B cell (primary cell): ENCODE data around the gene ATP9B. TPM values are rescaled to one million over a fixed set of nuclear protein-coding genes. Genes with fewer than 3 reads are reported as not detected.

Experiments used
- ATAC-seq: fragments of 200-7000 bp; cut with Tn5 transposase; one replicate; pipeline ENCODE4 v1.10.0; 2021; ENCODE audit warnings: low read depth, mild to moderate bottlenecking, moderate number of reproducible peaks, moderate library complexity
- CTCF ChIA-PET: fragments of 350-600 bp; sonication (Branson Sonifier 250); formaldehyde crosslinking; loops from one replicate; lab custom pipeline; 2021; ENCODE audit warnings: antibody characterized with exemption, inconsistent platforms; lab: Charles Lee
- POLR2A ChIA-PET: fragments of 350-600 bp; sonication (Branson Sonifier 250); formaldehyde crosslinking; loops from one replicate; lab custom pipeline; 2021; ENCODE audit warnings: antibody characterized with exemption; lab: Charles Lee
- DNase-seq: peaks from one replicate; pipeline ENCODE4 v3.0.0; 2013
- H2AFZ ChIP-seq: 2 replicates; pipeline ENCODE4 v1.6.1; 2012; ENCODE audit warnings: mild to moderate bottlenecking, low read depth, low read length; ENCODE audit not compliant: insufficient read depth, poor library complexity, severe bottlenecking
- H3K27ac ChIP-seq, 2 donors: 1 replicate in 1 of 2; 2 replicates in 1 of 2; pipeline ENCODE4 v1.5.1; 2012 to 2013; ENCODE audit warnings: low read length in 2 of 2, mild to moderate bottlenecking in 2 of 2, moderate library complexity in 1 of 2
- H3K27me3 ChIP-seq, 4 experiments: fragments of 200-600 bp in 1 of 4; sonication (generic) in 1 of 4; replicated peaks in 1 of 4; 1 replicate in 2 of 4; 2 replicates in 2 of 4; pipeline versions ENCODE4 v1.6.1 to v1.7.0; 2013 to 2016; ENCODE audit warnings: low read length in 3 of 4, mild to moderate bottlenecking in 2 of 4, mixed read lengths in 1 of 4, moderate library complexity in 1 of 4; ENCODE audit not compliant: insufficient read depth in 4 of 4, control insufficient read depth in 3 of 4; ENCODE audit errors: control extremely low read depth in 1 of 4
- H3K36me3 ChIP-seq, 2 experiments: replicated peaks in 1 of 2; 1 replicate in 1 of 2; 2 replicates in 1 of 2; pipeline versions ENCODE4 v1.6.1 to v1.7.1; 2013; ENCODE audit warnings: low read length in 1 of 2; ENCODE audit not compliant: insufficient read depth in 2 of 2, control insufficient read depth in 1 of 2; ENCODE audit errors: control extremely low read depth in 1 of 2, extremely low read depth in 1 of 2
- H3K4me1 ChIP-seq, 2 donors: fragments of 200-600 bp in 1 of 2; sonication (generic) in 1 of 2; 1 replicate in 1 of 2; 2 replicates in 1 of 2; pipeline versions ENCODE4 v1.5.1 to v1.6.1; 2013 to 2017; ENCODE audit warnings: low read length in 2 of 2; ENCODE audit not compliant: control insufficient read depth in 2 of 2, insufficient read depth in 2 of 2
- H3K4me2 ChIP-seq: replicated peaks from 2 replicates; pipeline ENCODE3; 2012; ENCODE audit warnings: mild to moderate bottlenecking, low read depth, low read length; ENCODE audit not compliant: poor library complexity, severe bottlenecking
- H3K4me3 ChIP-seq, 5 experiments: fragments of 200-600 bp in 1 of 5; sonication (generic) in 1 of 5; 1 replicate in 3 of 5; 2 replicates in 2 of 5; pipeline versions ENCODE4 v1.5.1 to v1.7.0; 2011 to 2016; ENCODE audit warnings: low read length in 4 of 5, mild to moderate bottlenecking in 4 of 5, low read depth in 2 of 5, control low read depth in 1 of 5, moderate library complexity in 1 of 5; ENCODE audit not compliant: insufficient read depth in 1 of 5; ENCODE audit errors: control extremely low read depth in 1 of 5, extremely low read depth in 1 of 5
- H3K79me2 ChIP-seq: fragments of 200-600 bp; sonication (generic); one replicate; pipeline ENCODE4 v1.6.0; 2016; ENCODE audit warnings: low read length; ENCODE audit not compliant: control insufficient read depth, insufficient read depth
- H3K9ac ChIP-seq: fragments of 200-600 bp; sonication (generic); 2 replicates; pipeline ENCODE4 v1.6.1; 2017; ENCODE audit warnings: mild to moderate bottlenecking, low read length, moderate library complexity
- H3K9me3 ChIP-seq, 3 donors: one replicate each; pipeline versions ENCODE4 v1.6.1 to v1.7.1; 2013; ENCODE audit warnings: low read length in 2 of 3; ENCODE audit not compliant: control insufficient read depth in 2 of 3, insufficient read depth in 1 of 3; ENCODE audit errors: control extremely low read depth in 1 of 3
- H4K20me1 ChIP-seq: 2 replicates; pipeline ENCODE4 v1.6.0; 2012; ENCODE audit warnings: mild to moderate bottlenecking, low read length; ENCODE audit not compliant: insufficient read depth, control insufficient read depth, poor library complexity, severe bottlenecking
- H3K27ac Mint-ChIP-seq: one replicate; pipeline ENCODE4 v1.8.0; 2021; ENCODE audit warnings: mixed read lengths
- H3K27me3 Mint-ChIP-seq: one replicate; pipeline ENCODE4 v1.8.0; 2021; ENCODE audit warnings: mixed read lengths
- H3K4me1 Mint-ChIP-seq: one replicate; pipeline ENCODE4 v1.8.0; 2021; ENCODE audit warnings: mixed read lengths
- H3K4me3 Mint-ChIP-seq: one replicate; pipeline ENCODE4 v1.8.0; 2021; ENCODE audit warnings: mixed read lengths
- H3K9me3 Mint-ChIP-seq: one replicate; pipeline ENCODE4 v1.8.0; 2022; ENCODE audit warnings: mixed read lengths; ENCODE audit not compliant: insufficient read depth
- EZH2 ChIP-seq: IDR thresholded peaks from 2 replicates; pipeline ENCODE4 v1.6.1; 2012; ENCODE audit warnings: borderline replicate concordance, low read depth, mild to moderate bottlenecking, moderate library complexity, low read length; ENCODE audit not compliant: insufficient read depth, poor library complexity, severe bottlenecking
- WGBS: methylation state at CpG from one replicate; pipeline ENCODE4 v1.1.5; 2013; ENCODE audit warnings: missing lambda C conversion rate; ENCODE audit not compliant: insufficient coverage; 5-methylcytosine and 5-hydroxymethylcytosine counted together
- intact Hi-C: fragments of 100-400 bp; cut with micrococcal nuclease; formaldehyde crosslinking; loops from one replicate; pipeline ENCODE4 v1.10.0; 2022
- polyA plus RNA-seq: library from polyadenylated mRNA; depleted of rRNA; stranded (reverse); fragments of >200 nt; gene quantifications from 2 replicates; pipeline ENCODE4 v1.2.3, GENCODE V29; 2012
- total RNA-seq, 2 donors: library from RNA; stranded (reverse); fragments of 120-200 nt in 1 of 2; gene quantifications; 1 replicate in 1 of 2; 2 replicates in 1 of 2; pipeline versions ENCODE4 v1.2.3 to v1.2.4, GENCODE V29; 2013 to 2022
- TF ChIP-seq, protein P1 (sequence below): fragments of 200-600 bp; IDR thresholded peaks from one replicate; pipeline ENCODE4 v1.8.0; 2022; ENCODE audit warnings: antibody characterized with exemption, mild to moderate bottlenecking

ATP9B gene
- total and polyA plus RNA-seq, 2 donors (not counting 1 experiment from before 2014, with no cell fraction given): 34.3 to 71.7 TPM

DNA sequence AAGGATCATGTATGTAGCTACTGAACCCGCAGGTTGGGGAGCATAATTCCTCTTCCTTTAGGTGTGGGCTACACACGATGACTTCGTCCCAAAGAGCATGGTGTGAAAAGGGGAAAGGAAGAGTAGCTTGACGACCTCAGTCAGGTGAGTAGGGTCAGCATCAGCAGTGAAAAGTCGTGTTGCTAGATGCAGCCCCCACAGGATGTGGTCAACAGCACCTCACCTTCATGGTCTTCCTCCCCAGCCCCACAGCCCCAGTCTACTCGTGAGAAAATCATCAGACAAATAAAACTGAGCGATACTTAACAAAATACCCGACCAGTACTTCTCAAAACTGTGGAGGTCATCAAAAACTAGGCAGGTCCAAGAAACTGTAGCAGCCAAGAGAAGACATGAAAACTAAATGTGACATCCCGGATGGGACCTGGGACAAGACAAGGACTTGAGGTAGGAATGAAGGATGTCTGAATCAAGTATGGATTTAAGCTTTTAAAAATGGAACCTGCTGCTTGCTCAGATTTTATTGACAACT lies 249.0 kb downstream of the ATP9B start:
- no peak overlapping the region for H3K4me3 ChIP-seq
- H3K79me2 ChIP-seq: no peaks in the 10 kb centered on the region
- ChIA-PET POLR2A (no interaction called here), CTCF (no interaction called here)
- Mint-ChIP-seq H3K4me1 (no peaks in the 10 kb centered on the region), H3K9me3 (peaks cover 3% of the 10 kb centered on the region), H3K27me3 (no peaks in the 10 kb centered on the region), H3K27ac (no peak overlapping the region), H3K4me3 (no peak overlapping the region)
- TF ChIP-seq, protein P1, sequence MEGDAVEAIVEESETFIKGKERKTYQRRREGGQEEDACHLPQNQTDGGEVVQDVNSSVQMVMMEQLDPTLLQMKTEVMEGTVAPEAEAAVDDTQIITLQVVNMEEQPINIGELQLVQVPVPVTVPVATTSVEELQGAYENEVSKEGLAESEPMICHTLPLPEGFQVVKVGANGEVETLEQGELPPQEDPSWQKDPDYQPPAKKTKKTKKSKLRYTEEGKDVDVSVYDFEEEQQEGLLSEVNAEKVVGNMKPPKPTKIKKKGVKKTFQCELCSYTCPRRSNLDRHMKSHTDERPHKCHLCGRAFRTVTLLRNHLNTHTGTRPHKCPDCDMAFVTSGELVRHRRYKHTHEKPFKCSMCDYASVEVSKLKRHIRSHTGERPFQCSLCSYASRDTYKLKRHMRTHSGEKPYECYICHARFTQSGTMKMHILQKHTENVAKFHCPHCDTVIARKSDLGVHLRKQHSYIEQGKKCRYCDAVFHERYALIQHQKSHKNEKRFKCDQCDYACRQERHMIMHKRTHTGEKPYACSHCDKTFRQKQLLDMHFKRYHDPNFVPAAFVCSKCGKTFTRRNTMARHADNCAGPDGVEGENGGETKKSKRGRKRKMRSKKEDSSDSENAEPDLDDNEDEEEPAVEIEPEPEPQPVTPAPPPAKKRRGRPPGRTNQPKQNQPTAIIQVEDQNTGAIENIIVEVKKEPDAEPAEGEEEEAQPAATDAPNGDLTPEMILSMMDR: no peak
- no peak for TF ChIP-seq EZH2
- H3K36me3 ChIP-seq: peaks cover 0 to 11% of the 10 kb centered on the region in 2 experiments
- no peaks in the 10 kb centered on the region for H3K4me1 ChIP-seq
- H3K27me3 ChIP-seq: no peaks in the 10 kb centered on the region
- intact Hi-C loops: no loop called here
- no peak overlapping the region for H3K27ac ChIP-seq
- no peak overlapping the region for H3K9ac ChIP-seq
- ATAC-seq (no peak), DNase-seq (no peak)
- no peaks in the 10 kb centered on the region for H4K20me1 ChIP-seq
- WGBS: 83% methylated on average over 6 of the region's 9 CpGs
- H3K4me2 ChIP-seq: no peak overlapping the region
- H3K9me3 ChIP-seq: peaks cover 0 to 10% (median 5%) of the 10 kb centered on the region in 3 donors
- H2AFZ ChIP-seq: no peak overlapping the region

DNA sequence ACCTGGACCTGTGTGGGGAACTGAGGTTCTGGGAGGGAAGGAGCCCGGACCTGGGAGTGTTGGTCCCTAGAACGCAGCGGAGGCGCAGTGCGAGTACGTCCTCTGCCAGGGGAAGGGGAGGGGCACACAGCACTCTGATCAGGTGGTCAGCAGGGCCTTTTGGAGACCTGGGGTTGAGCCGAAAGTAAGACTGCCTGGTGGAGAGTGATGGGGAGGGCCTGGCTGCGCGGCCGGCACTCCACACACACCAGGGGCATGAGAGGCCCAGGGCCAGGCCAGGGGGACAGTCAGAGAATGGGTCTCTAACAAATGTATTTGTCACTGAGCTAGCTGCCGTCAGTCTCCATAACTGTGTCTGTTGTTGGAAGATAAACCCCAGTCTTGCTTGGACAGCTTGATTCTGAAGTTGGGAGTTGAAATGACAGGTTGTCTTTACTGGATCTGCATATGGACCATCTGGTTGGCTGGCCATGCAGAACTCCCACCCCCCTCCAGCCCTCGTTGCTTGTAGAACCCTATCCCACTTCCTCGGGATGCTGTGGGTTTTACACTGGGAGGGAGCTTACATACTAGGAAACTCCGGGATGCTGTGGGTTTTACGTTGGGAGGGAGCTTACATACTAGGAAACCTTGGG lies 251.1 kb downstream of the ATP9B start:
- Histone ChIP-seq H3K27ac (no peak overlapping the region), H3K79me2 (no peaks in the 10 kb centered on the region), H3K4me3 (no peak overlapping the region), H3K9ac (no peak overlapping the region), H3K4me2 (no peak overlapping the region), H2AFZ (no peak overlapping the region), H3K4me1 (no peaks in the 10 kb centered on the region), H3K9me3 (peaks cover 0 to 10% (median 5%) of the 10 kb centered on the region in 3 donors), H3K36me3 (peaks cover 0 to 12% of the 10 kb centered on the region in 2 experiments), H3K27me3 (no peaks in the 10 kb centered on the region), H4K20me1 (no peaks in the 10 kb centered on the region)
- DNase-seq (no peak), ATAC-seq (no peak)
- Mint-ChIP-seq H3K4me3 (no peak overlapping the region), H3K9me3 (peaks cover 3% of the 10 kb centered on the region), H3K27me3 (no peaks in the 10 kb centered on the region), H3K27ac (no peak overlapping the region), H3K4me1 (no peaks in the 10 kb centered on the region)
- ChIA-PET CTCF (no interaction called here), POLR2A (no interaction called here)
- WGBS: 96% methylated on average over 13 of the region's 15 CpGs
- intact Hi-C loops: no loop called here
- TF ChIP-seq, protein P1: no peak
- no peak for TF ChIP-seq EZH2
